Measurements from ENCODE around the gene PTGFRN.
"Not testable (repeated sequence)": the region's sequence is repeated elsewhere in the genome, so short reads cannot be mapped to it uniquely, and the experiment has no call there.

Gene PTGFRN

DNA sequence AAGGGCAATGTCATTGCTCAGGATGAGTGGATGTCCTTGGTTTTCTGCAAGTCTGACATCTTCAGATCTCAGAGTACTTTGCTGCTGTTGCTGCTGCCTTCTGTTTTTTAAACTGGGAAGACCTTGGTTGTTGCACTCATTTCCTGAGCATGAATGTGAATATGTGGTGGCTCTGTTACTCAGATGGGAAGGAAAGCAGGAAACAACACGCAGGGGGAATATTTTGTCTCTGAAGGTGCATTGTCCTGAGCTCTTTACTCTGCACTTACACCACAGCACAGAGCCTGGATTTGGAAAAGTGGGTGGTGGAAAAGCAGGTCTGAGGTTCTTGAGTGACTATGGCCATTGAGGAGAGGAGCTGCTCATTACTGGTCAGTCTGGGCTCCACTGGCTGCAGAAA is 36.3 kb downstream of the PTGFRN start:
- no peak for DNase-seq

DNA sequence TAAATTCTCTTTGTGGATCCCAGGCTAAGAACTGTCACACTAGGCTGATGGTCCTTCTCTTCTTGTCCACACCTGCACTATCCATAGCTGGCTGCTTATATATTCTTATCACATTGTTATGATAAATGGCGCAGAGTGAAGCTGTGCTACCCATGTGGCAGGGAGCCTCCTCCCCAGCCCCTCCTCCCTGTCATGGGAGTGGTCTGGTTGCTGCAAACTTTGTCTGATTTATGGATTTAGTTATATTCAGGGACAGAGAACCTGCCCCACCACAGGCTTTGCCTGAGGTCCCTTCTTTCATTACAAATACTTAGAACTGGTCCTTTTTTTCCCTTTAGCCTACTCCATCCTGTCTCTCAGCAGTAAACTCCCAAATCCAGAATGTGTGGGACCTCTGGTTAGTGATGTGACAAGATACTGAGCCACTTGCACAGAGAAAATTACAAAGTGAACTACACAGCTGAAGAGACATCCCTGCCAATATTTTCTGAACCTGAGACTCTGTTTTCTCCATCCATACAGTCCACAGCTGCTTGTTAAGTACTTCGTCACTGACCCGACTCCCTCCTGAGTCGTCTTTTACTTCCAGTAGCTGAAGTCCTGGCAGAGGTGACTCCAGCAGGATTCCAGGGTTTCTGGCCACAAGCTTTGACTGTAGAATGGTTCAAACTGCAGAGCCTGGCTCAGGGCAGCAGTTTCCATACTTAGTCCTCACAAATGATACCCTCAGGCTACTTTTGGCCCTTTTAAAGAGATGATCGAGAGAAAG is 37.6 kb downstream of the PTGFRN start:
- DNase-seq: no peak

DNA sequence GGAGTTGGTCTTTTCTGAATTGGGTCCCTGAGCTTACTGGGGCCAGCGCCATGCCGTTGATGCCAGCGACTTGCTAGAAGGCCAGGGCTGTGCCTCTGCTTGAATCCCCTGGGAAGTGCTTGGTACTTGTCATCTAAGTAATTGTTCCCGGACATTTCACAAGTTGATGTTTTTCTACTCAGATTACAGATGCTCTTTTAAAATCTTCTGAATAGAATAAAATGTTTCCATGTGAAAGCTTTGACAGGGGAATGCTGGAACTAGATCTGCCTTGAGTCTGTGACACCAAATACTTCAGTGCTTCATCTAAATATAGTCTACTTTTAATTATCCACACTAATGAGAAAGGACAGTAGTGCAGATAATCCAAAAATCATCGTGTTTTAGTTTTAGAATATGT is 38.3 kb downstream of the PTGFRN start:
- DNase-seq: no peak

DNA sequence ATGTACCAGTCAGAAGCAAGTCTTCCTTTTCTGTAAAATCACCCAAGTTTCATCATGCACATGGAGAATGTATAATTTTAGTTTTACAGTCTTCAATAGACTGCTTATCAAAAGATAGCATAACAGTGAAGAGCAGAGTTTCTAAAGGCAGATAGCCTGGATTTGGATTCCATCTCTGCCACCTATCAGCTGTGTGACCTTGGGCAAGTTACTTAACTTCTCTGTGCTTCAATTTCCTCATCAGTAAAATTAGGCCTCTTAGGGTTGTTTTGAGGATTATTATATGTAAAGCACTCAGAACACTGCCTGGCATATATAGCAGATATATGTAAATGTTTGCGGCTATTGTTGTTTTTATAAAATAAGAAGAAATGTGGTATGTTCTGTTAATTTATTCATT is 38.9 kb downstream of the PTGFRN start:
- DNase-seq: no peak

DNA sequence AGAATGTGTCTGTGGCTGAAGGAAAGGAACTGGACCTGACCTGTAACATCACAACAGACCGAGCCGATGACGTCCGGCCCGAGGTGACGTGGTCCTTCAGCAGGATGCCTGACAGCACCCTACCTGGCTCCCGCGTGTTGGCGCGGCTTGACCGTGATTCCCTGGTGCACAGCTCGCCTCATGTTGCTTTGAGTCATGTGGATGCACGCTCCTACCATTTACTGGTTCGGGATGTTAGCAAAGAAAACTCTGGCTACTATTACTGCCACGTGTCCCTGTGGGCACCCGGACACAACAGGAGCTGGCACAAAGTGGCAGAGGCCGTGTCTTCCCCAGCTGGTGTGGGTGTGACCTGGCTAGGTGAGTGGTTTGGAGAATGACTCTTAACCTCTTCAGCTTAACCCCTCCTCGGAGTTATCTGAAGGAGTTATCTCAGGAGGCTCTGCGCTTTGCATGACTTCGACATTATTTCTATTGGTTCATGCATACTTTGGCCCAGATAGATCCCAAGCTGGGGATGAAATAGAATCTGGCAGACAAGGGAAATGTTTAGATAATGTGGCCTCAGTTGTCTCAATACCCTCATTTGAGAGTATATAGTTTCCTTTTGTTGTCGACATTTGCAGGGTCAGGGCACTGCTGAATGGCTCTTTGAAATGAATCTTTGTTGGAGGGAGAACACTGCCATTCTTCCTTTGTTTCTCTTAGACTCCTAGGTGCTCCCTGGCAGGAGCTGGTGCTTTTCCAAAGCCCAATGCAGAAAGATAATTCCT is 39.7 kb downstream of the PTGFRN start:
- DNase-seq: no peak

DNA sequence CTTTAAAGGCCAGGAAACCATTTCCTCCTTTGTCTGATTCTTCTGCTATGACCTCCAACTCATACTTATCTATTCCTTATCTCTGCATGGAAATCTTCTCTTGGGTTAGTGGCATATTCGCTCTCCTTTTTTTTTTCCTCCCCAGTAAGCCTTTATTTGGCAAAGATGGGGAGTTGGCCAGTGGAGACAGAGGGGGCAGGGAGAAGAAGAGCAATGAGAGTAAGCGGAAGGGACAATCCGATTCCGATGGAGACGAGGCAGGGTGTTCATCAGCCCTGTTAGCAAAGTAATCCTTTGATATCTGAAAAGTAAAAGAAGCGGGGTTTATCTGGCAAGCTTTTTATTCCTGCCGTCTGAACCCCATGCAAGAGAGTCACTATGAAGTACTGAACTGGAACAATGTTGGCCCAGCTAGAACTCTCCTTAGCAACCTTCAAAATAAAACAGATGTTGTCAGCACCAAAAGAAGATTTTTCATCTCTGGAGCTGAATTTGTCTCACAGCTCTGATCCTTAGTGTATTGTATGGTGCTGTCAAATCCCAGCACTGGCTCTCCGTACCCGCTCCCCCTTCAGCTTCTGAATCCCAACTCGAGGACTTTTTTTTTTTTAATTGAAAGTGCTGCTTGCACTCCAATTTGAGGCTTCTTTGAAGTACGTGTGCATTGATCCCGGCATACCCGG is 40.9 kb downstream of the PTGFRN start:
- no peak for DNase-seq

DNA sequence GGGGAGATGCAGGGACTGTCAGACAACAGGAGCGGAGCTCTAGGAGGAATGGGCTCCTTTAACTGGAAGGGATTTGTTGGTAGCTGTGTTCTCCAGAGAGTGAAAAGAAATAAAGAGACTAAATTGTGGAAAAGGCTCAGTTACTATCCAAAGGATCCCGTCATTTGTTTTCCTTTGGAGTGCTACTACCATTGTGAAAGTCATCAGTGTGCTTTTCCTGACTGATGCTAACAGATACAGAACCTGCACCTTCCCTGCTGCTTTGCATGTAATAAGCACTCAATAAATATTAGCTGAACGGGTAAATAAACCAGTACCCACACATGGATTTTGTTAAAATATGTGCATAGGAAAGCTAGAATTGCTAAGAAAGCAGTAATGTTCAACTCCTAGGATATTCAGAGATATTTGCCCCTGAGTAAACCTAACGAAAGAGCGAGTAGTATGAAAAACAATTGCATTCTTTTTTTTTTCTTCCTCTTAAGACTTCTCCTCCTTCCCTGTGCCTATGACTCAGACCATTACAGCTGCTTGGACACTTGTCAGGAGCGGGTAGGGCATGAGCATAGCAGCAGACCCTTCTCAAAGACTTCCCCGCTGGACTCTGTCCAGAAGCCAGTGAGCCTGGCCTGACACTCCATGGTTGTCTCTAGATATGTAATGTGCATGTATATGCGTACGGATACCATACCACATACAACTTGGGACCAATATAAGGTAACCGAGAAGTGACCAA is 41.7 kb downstream of the PTGFRN start:
- DNase-seq: no peak

DNA sequence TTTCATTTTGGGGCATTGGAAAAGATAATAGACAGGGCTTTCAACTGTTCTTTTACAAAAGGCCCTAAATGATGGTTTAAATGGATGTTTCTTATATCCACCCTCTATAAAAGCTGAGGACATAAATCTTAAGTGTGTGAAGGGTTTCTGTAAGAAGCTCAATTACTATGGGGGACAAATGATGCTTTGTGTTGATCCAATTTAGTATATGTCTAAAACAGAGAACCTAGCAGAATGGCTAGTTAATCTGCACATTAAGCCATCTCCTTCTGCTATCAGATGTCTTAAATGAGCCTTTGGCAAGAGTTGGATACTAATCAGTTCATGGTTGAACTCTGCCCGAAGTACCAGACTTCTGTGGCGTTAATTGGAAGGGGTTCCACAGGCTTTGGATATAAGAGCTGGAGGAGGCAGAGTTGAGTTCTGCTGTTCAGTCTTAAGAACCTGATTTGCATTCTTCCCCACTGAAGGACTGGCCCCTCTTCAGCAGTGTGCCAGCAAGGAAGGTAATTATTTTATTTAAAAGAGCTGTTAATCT is 43.1 kb downstream of the PTGFRN start:
- no peak for DNase-seq

DNA sequence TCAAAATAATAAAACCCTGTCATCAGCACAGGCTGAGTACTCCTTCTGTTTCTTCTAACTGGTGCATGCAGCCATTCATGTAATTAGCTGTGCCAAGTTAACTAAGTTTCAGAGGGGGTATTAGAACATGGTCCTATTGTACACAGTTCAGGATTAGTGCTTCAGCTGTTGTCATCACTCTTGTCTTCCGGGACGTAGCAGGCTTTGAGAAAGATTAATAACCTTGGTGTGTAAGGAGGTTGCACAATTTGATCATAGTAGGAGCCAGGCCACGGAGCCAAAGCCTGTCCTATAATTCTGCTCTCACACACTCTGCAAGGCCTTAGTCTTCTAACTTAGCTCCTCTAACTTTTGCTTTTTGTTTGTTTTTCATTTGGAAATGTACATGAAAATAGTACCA is 44.7 kb downstream of the PTGFRN start:
- no peak for DNase-seq

DNA sequence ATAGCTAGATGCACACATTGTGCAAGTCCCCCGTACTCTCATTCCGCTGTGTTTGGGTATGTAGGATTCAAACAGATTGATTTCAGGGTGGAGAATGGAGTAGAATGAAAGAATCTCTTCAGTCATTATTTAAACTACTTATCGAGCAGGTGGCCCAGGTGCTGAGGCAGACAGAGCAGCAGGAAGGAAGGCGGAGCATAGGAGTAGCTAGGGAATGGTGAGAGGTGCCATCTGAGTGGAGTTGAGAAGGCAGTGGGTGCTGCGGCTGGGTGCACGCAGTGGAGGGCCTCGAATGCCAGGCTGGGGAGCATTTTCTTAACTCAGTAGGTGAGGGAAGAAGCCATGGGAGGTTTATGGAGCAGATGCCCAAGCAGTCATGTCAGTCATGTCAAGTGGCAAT is 46.7 kb downstream of the PTGFRN start:
- no peak for DNase-seq

DNA sequence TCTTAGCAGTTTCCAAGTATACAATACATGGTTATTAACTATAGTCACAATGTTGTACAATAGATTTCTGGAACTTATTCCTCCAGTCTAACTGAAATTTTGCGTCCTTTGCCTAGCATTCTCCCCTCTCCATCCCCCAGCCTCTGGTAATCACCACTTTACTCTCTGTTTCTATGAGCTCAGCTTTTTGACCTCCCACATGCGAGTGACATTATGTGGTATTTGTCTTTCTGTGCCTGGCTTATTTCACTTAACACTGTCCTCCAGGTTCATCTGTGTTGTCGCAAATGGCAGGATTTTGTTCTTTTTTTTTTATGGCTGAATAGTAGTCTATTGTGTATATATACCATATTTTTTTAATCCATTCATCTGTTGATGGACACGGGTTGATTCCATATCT is 47.9 kb downstream of the PTGFRN start:
- DNase-seq: no peak

DNA sequence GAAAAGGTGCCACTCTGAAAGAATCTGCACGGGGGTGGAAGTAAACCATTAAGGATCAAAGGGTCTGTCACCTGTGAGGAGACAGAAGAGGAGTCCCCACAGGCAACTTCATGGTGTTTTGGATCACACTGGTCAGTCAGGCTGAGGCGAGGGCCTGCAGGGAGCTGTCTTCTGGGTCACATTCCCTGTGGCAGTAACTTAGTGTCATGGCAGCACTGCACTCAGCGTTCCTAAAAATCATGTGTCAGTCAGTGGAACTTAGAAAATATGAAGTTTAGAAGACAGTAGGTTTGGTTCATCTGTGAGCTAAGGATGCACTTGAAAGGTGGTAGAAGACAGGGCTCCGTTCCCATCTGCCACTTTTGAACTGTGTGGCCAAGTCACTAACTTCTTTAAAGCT is 48.4 kb downstream of the PTGFRN start:
- no peak for DNase-seq

DNA sequence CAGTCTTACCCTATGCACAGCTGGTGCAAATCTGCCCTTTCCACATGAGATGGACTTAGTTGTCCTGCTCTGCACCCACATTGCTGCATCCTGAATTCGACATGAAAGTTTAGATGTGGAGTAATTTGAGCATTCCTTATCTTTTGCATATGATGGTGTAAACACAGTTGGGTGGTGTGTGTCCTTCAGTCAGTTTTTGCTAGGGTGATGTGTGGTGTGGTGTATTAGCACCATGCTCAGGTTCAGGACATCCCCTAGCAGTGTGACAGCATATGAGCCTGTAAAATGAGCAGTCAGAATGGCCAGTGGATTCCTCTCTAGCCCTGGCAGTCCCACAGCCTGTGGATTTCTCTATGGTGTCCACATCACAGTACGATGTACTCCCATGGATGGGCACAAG is 49.3 kb downstream of the PTGFRN start:
- DNase-seq: no peak

DNA sequence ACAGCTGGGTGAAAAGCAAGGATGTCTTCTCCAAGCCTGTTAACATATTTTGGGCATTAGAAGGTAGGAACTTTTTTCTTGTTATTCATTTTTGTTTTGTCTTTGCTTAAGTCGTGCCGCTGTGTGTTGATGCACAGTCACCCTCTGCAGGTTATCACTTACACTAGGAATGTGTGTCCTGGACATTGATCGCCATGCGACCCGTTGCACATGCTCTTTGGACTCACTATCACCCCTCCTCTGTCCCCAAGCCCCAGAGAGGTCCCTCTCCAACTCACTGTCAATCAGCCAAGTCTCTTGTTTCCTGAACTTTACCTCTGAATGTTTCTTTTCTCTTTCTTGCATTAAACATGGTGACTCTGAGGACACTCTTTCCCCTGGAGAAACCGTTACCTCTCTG is 51.9 kb downstream of the PTGFRN start:
- DNase-seq: no peak

DNA sequence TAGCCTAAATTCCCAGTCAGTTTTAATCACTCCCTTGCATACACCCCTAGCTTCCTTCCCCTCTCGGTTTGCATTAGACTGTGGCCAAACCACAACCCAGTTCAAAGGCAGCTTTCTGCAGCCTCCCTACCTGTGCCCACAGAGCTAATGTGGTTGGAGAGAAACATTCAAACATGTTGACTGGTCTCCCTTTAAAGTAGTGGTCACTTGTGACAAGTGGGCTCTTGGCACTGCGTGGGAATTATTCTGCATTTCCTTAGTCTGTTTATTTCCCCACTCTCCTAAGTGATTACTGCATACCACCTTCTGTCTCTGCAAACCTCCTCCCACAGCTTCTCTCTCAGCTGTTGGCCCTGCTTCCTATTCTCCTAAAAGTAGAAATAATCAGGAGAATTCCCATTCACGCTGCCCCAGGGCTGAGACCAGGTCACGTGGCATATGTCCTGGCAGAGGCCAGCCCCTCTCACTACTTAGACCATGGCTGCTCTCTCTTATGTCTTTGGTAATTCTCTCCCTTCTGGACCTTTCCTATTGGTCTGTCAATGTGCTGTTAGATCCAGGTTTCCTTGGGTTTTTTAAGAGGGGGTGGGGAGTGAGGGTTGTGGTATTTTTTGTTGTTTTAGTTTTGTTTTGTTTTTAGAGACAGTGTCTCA is 53.4 kb downstream of the PTGFRN start:
- DNase-seq: no peak

DNA sequence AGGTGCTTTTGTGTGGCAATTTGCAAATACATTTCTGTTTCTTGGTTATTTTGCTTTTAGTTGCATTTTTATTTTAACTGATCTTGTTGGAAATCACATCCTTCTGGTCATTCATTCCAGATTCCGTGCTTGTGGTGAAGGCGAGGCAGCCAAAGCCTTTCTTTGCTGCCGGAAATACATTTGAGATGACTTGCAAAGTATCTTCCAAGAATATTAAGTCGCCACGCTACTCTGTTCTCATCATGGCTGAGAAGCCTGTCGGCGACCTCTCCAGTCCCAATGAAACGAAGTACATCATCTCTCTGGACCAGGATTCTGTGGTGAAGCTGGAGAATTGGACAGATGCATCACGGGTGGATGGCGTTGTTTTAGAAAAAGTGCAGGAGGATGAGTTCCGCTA is 57.1 kb downstream of the PTGFRN start:
- no peak for DNase-seq

DNA sequence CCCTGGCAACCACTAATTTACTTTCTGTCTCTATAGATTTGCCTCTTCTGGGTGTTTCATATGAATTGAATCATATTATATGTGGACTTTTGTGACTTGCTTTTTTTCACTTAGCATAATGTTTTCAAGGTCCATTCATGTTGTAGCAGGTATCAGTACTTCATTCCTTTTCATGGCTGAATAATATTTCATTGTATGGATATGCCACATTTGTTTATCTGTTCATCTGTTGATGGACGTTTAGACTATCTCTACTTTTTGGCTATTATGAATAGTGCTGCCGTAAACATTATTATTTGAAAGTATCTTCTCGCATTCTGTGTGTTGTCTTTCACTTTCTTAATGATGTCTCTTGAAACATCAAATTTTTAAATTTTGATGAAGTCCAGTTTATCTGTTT is 59.0 kb downstream of the PTGFRN start:
- DNase-seq: no peak

DNA sequence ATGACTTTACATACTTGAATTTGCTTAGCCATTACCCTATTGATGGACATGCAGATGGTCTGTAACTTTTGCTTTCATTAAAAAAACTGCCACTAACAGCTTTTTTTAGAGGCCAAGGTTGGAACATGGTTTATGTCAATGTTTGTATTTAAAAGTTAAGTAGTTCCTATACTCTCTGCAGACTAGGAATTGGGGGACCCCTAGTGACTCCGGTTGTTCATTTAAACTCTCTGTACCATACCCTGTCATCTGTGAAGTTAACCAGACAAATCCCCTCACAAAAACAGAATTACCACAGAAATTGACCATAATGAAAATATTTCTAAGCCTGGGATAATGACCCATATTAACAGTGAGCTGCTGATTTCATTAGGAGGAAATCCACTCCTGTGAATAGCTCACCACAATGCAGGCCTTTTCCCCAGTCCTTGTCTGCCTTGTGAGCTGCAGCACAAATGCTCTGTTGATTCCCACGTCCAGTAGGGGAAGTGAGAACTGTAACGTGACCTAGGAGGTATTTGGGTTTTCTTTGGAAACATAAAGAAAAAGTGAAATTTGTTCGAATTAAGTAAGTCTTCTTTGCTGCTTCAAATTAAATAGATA is 61.6 kb downstream of the PTGFRN start:
- no peak for DNase-seq

DNA sequence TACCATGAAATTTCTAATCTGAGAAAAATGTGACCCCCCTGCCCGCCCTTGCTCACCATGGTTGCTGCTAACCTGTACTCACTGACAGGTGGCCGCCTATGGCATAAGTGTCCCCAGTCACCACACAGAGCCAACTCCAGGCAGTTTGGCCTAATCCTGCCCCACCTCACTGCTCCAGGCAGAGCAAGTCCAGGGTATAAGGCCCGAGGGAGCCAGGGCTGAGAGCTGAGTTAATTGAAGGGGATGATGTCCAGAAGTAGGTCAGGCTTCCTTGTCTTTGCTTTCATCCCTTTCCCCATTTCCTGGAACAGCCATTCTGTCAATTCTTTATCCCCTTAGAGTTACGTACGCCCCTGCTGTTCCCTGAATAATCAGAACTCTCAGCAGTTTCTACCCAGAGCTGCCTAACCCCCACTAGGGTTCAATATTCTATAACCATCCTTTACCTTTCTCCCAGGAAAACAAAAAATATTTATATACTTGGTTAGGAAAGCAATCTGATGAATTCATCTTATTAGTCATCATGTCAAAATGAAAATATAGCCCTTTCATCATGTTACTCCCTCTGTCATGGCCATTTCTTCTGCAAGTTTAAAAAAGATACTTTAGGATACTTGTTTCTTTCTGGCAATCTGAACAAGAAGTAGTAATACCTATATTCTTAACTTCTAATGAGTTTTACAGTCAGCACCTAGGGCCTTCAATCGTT is 62.4 kb downstream of the PTGFRN start:
- no peak for DNase-seq

DNA sequence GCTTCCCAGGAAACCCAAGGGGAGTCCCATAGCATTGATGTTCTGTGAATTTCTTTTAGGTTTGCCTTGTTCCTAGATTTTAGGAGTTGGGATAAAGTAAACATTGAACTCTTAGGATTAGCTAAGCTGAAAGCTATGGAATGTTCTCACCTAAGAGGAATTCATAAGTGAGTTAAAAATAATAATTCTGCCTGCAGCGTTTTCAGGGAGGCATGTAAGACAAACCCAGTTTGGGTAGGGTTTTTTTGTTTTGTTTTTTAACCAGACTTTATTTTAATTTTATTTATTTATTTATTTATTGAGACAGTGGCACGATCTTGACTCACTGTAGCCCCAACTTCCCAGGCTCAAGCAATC is 62.9 kb downstream of the PTGFRN start:
- no peak for DNase-seq

DNA sequence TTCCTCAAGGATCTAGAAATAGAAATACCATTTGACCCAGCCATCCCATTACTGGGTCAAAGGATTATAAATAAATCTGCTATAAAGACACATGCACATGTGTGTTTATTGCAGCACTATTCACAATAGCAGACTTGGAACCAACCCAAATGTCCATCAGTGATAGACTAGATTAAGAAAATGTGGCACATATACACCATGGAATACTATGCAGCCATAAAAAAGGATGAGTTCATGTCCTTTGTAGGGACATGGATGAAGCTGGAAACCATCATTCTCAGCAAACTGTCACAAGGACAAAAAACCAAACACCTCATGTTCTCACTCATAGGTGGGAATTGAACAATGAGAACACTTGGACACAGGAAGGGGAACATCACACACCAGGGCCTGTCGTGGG is 70.6 kb downstream of the PTGFRN start:
- not testable (repeated sequence) for DNase-seq
